Fibroblast of lung (primary cell): ENCODE data around the gene FLNA.

ENCODE experiments used
- CTCF ChIP-seq, 2 donors: IDR thresholded peaks in 1 of 2; conservative IDR thresholded peaks in 1 of 2; 1 replicate in 1 of 2; 2 replicates in 1 of 2; pipeline ENCODE4 v1.5.1; 2011 to 2012; ENCODE audit warnings: low read length in 2 of 2, control low read depth in 1 of 2, inconsistent platforms in 1 of 2, low read depth in 1 of 2, mild to moderate bottlenecking in 1 of 2
- EZH2 ChIP-seq: IDR thresholded peaks from 2 replicates; pipeline ENCODE4 v1.5.1; 2012; ENCODE audit warnings: low read length, control low read depth, mild to moderate bottlenecking; ENCODE audit errors: missing control alignments

GRCh38 chrX:154305541-154306205 is 68.8 kb downstream of the FLNA start:
- TF ChIP-seq CTCF (conservative IDR thresholded peaks at IDR 0.05 in 1 of 2, IDR thresholded peaks at IDR 0.05 in 1 of 2; ENCODE audit: low read depth in 1 of 2, low read length in 2 of 2) (no peak), EZH2 (no peak)
